NCI-H1105 treated with DMSO at 0.1 percent for 48 hours (cell line): Measurements from ENCODE around the gene ADCY3.

Source experiments
- DNase-seq: peaks from one replicate; lab custom pipeline; 2025; lab: John Stamatoyannopoulos, UW

The ADCY3 gene

DNA sequence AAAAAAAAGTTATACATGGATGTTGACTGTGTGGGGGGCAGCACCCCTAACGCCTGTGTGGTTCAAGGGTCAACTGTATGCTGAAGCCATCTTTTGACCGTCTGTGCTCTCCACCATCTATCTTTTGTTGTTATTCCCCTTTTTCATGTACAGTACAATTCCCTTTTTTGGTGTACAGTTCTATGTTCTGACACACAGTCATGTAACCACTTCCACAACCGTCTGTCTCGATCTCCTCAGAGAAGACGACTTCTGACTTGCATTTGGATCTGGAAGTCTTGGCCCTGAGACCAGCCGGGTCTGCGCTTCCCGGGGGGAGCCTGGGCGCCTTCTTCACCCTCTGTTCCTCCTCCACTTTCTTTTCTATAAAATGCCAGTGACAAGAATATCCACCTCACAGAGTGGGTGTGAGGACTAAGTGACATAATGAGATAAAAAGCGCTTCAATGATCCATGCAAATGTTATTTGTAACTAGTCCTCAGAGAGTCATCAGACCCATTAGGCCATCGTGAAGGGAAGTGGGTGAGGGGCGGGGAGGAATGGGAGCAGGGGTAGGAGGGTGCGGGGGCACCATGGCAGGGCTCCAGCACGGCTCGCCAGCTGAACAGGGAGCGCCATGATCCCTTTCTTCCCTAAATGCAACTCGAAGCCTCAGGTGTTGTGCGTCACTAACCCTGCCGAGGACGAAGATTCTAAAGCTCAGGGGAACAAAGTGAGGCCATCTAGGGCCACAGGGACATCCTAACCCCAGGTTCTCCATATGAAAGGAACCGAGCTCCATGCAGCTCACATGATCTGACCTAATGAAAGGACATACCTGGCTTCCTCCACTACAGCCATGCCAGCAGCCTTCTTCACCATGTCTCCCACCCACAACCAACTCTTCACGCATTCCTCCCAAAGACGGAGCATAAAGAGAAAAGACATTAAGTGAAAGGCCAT is 16.6 kb downstream of the ADCY3 start:
- DNase-seq, result no peak

DNA sequence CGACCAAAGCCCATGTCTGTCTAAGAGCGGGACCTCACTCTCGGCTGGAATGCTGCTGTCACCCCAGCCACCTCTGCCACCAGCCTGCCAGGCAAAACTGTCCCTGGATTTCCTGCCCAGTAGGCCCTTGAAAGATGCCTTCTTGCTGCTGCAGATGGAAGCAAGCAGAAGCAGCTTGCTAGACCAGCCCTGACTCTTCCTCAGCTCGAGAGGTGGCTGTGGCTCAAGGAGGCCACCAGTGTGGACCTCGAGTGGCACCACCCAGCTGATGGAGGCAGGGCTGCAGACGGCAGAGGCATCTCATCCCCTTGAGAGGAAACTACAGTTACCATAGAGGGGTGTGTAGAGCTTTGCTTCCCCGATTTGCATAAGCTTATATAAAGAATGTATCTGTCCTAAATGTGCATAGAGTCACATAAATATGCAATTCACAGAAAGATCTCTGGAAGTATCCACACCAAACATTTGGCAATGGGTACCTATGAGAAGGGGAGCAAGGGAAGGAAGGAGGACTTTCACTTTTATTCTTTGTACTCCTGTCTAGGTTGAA is 20.6 kb downstream of the ADCY3 start:
- no peak for DNase-seq

DNA sequence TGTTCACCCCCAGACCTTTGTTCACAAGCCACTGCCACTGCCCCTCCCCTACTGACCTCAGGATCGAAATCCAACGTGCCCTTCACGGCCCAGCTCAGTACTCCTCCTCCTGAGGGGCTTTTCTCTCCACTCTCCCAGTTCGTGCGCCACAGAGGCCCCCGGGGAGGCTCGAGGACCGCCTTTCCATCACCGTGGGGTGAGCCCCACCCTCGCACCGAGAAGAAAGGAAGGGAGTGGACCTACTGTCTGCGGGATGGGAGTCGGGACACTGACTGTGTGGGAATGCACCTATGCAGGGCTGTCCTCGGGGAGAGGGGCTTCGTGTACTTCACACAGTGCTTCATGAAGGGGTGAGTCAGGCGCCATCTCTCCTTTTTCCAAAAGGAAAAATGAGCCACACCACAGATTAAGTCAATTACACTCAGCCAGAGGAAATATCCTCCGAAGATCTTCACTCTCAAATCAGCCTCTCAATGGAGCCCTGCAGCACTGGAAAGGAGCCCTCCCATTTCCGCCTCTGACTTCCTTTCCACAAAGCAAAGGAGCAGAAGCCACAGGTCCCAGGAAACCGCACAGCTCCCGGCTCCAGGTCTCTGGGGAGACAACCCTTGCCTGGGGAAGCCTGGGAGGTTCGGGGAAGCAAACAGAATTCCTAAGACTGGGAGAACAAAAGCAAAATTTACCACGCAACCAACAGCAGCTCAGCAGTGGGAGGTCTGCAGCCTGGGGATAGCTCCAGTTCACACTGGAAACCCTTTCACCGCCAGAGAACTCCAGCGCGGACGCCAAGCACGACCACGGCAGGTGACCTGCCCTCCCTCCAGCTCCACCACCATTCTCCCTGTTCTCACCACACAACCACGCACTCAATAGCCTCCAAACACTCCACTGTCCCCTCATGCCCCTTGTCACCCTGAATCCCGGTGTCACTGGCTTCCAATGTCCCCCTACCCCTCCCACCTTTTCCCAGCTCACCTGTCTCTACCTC is 21.6 kb downstream of the ADCY3 start:
- no peak for DNase-seq

DNA sequence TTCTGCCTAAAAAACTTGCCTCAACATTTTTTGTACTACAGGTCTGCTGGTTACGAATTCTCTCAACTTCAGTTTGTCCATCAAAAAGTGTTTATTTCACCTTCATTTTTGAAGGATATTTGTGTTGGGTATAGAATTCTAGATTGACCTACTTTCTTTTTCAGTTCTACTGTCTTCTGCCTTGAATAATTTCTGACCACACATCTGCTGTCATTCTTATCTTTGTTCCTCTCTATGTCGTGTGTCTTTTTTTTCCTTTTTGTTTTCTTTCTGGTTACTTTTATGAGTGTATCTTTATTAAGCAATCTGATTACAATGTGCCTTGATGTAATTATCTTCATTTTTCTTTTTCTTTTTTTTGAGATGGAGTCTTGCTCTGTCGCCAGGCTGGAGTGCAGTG is 25.3 kb downstream of the ADCY3 start:
- DNase-seq, result no peak

DNA sequence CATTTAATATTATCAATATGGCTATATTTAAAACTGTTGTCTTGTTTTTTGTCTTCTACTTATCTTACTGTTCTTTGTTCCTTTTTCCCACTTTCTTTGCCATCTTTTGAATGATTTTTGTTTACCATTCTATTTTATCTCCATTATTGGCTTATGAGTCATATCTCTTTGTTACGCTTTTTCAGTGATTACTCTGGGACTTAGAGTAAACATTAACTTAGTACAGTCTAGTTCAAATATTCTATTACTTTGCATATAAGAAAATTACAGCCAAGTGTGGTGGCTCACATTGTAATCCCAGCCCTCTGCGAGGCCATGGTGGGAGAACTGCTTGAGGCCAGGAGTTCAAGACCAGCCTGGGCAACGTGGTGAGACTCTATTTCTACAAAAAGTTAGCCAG is 26.1 kb downstream of the ADCY3 start:
- DNase-seq, result no peak

DNA sequence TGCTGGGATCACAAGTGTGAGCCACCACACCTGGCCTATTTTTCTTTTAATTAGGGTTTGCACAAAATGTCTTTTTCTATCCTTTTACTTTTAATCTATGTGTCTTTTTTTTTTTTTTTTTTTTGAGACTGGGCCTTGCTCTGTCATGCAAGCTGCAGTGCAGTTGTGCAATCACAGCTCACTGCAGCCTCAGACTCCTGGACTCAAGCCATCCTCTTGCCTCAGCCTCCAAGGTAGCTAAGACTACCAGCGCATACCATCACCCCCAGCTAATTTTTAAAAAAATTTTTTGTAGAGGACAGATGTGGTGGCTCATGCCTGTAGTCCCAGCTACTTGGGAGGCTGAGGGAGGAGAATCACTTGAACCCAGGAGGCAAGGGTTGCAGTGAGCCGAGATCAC is 27.1 kb downstream of the ADCY3 start:
- DNase-seq, result no peak

DNA sequence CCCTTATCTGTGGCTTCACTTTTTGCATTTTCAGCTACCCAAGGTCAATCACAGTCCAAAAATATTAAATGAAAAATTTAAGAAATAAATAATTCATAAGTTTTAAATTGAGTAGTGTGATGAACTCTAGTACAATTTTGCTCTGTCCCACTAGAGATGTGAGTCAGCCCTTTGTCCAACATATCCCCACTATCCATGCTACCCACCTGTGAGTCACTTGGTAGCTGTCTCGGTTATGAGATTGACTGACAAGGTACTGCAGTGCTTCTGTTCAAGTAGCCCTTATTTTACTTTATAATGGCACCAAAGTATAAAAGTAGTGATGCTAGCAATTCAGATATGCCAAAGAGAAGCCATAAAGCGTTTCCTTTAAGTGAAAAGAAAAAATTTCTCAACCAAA is 28.8 kb downstream of the ADCY3 start:
- no peak for DNase-seq

DNA sequence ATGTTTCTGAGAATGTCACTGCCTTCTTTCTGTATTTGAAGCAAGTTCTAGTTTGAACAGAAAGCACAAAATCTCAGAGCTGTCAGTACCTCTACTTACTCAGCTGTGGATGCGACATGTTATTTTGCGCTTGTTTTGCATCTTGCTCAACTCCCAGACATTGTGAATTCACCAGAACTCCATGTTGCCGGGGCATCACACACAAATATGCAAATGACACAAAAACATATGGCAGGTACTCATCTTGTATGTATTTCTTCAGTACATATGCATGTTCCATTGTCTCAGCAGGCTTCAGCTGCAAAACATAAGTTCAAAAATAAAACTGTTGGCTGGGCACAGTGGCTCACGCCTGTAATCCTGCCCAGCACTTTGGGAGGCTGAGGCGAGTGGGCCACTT is 30.8 kb downstream of the ADCY3 start:
- no peak for DNase-seq

DNA sequence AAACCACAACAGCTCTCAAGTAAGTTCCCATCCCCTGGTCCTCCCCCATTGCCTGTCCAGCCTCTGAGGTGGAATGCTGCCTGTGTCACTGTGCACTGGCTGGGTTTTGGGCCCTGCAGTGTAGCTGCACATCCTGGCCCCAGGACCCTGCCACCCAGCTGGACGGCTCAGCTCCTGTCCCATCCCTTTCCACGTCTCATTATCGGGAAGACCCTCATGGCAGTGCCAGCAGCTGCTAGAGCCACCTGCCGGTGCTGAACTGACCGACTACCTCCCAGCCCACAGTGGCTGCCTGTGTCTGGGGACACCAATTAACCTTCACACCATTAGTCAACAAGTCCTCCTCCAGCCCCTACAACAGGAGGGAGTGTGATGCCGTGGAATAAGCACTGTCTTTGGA is 31.9 kb downstream of the ADCY3 start:
- no peak for DNase-seq

DNA sequence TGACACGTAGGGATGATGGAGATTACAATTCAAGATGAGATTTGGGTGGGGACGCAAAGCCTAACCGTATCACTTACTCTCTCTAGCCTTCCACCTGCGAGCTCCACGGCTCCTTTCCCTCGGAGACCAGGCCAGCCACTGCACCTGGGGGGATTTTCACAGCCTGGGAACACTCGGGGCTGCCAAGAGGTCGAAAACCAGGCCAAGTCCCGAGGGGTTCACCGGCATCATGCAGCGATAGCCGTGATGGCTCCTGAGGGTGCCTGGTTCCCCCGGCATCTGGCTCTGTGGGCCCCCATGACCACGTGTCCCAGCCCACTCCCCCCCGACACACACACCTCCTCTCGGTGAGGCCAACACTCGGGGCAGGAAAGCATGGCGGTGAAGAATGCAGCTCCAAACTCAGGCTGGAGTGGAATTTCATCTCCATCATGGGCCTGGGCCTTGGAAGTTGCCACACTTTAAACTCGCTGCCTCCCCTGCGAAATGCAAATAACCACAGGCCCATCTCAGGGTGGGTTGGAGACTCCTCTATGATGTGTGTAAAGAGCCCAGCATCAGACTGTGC is 32.6 kb downstream of the ADCY3 start:
- no peak for DNase-seq

DNA sequence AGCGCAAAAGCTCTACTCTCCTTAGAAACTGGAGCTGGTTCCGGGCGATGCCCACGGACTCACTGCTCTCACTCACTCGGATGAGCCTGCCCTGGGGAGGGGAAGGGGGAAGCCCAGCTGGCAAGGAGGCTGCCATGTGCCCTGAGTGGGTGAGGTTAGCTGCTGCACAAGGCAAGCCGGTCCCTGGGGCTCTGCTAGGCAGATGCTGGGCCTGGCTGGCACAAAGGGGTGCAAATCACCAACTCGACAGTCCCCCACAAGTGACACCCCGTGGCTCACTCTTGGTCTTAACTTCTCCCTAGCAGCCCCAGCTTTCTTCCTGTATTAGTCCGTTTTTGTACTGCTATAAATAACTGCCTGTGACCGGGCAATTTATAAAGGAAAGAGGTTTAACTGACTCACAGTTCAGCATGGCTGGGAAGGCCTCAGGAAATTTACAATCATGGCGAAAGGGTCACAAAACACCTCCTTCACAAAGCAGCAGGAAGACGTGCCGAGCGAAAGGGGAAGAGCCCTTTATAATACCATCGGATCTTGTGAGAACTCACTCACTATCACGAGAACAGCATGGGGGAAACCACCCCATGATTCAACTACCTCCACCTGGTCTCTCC is 33.2 kb downstream of the ADCY3 start:
- DNase-seq, result no peak

DNA sequence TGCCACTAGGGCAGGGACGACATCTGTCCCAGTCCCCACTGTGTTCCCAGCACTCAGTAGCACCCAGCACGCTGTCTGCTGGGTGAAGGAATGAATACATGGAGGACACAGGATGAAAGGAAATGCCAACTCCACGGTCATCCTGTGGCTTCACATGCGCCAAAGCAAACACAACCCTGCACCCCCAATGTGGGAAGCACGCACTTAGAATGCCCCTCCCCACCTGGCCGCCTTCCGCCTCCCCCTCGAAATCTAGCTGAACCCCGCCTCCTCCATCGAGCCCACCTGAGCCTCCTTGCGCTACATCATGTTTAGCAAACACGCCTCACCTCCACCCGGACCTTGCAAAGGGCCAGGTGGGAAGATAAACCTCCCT is 33.9 kb downstream of the ADCY3 start:
- DNase-seq, result no peak

DNA sequence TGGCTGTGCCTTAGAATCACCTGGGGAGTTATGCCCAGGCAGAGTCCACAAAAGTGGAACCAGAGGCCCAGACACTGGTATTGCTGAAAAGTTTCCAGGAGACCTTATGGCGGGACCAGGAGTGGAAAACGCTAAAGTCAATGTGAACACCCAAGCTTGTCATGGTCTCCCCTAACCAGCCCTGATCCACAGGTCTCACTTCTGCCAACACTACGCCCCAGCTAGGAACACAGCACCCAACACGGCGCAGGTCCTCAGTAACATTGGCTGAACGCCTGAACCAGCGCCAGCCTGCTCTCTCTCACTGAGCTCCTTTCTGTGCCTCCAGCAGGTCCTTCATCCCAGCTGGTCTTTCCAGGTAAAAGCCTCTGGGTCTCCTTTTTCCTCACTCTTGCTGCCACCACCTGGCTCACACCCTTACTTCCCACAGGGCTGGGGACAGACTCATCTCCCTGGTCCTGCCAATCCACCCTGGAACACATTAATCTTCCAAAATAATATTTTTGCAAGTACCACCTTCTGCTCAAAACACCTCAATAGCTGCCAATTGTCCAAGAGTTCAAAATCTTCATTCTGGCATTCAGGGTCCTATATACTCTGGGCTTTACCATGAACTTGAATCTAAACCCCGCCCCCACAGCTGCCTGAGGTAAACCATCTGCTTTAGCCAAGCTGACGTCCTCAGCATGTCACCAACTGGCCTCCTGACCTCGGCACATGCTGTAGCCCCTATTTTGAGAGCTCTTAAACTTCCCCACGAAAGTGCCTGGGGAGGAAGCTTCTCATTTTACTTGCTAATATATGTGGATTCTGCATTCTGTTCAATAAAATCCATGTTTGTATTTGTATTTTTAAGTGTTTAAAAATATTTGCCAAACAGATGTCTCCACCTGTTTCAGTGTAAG is 34.6 kb downstream of the ADCY3 start:
- DNase-seq, result no peak

DNA sequence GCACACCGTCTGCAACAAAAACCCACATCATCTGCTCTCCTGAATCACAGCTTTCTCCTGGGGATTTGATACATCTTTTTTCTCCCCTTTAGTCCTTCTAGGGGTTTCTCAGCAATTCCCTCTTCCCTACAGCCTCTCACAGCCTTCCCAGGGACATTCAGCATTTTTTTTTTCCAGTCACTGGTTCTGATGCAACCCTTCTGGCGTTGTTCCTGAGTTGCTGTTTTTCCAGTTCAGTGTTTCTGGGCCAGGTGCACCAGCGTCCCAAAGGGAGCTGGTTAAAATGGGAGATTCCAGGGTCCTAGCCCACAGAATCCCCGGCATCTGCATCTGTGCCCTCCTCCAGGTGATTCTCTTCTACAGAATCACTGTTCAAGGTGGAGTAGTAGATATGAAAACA is 36.1 kb downstream of the ADCY3 start:
- no peak for DNase-seq

DNA sequence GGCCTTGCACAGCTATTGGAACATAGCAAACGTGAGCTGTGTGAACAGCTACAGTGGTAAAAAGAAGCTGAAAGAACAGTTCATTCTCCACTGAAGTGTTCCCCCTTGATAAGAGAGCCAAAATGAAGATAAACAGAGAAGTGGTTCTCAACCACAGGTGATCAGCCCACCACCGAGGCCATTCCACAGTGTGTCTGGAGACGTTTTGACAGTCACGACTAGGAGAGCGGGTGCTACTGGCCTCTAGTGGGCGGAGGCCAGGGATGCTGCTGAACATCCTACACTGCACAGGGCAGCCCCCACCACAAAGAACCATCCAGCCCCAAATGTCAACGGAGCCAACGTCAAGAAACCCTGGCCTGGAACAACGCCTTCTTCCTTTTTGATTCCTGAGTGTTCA is 38.4 kb downstream of the ADCY3 start:
- no peak for DNase-seq

DNA sequence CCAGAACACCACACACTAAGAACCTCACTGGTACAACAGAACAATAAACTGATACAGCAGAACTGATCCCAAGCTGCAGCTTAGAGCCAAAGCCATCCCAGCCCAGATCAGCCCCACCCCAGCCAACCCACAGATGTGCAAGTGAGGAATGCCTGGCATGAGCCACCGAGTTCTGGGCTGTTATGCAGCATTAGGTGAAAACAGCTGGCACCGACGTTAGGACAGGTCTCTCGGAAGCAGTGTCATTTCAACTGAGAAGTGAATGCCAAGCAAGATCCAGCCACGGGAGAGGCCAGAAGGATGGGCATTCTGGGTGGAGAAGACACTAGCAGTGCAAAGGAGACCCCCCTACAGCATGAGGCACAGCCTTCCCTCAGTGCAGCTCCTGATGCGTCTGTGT is 38.9 kb downstream of the ADCY3 start:
- DNase-seq, result no peak

DNA sequence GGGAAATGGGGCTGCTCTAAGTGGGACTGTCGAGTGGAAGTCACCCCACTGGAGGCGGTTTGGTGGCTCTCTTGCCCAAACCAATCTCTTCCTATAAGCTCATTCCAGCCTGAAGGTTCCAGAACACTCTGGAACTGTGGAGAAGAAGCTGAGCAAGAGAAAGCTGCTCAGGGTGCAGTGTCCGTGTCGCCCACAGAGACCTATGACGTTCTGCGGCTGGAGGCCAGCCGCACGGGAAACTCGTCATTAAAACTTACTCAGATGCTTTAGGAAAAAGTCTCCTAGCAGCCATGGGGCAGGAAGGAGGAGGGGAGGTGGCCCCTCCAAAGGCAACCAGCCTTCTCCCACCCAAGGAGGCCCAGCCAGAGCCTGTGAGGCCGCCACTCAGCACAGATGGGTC is 41.7 kb downstream of the ADCY3 start:
- no peak for DNase-seq

DNA sequence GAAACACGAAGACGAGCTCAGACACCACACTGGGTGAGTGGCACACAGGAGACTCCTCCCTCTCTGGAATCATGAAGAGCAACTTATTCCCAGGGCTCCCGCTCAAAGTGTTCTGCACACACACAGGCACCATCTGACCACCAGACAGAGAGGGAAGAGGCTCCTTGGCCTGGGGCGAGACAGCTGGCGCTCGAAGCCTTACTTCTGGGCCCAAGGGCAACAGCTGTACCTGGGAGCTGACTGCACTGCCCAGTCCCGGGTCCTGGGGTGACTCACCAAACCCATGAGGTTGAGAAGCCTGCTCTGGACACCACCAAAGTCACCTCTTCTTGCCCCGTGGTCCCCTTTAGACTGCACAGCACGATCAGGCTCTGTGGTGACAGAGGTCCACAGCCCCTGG is 42.4 kb downstream of the ADCY3 start:
- DNase-seq, result no peak

DNA sequence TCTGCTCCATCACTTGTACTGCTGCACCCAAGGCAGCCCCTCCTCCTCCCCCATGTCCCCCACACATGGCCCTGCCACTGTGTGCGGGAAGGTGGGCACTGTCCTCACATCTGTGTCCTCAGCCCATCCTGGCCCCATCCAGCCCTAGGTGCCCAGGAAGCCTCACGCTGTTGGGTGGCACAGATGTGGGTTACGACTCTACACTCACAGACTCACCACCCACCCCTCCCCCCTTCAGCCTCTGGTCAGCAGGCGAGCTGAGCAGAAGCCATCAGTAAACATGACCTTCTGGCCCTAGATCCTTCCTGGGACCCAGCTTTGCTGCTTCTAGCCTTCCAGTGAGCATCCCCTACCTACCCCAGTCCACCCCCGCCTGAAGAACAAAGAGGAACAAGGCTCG is 43.0 kb downstream of the ADCY3 start:
- no peak for DNase-seq

DNA sequence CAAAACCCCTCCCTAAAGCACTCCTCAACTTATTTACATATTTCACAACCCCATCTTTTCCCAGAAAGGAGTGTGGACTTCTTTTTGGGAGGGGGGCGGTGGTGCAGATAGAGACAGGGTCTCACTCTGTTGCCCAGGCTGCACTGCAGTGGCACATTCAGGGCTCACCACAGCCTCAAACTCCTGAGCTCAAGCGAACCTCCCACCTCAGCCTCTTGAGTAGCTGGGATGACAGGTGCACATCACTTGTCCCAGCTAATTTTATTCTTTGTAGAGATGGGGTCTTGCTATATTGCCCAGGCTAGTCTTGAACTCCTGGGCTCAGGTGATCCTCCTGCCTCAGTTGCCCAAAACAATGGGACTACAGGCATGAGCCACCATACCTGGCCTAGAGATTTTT is 44.1 kb downstream of the ADCY3 start:
- DNase-seq, result no peak

DNA sequence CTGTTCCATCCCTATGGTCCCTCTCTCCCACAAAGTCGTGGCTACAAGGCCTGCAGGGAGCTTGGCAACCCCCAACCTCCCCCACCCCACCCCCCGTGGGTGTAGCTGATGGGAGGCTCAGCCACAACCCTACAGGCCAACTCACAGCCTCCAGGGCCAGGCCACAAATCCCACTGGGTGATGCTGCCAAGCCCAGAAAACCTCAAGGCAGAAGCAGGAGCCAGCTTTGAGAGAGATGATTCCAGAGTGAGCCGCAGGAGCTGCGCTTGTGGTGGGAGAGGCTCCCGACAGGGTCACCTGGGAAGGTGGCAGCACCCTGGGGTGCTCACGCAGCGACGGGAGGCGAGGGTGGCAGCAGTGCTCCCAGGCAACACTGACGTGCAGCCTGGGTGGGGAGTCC is 44.8 kb downstream of the ADCY3 start:
- DNase-seq, result no peak
